ENCODE results near the gene FREM1.

The FREM1 gene

GRCh38 chr9:14869671-14870070, 40.6 kb downstream of the FREM1 start:
- no peak for DNase-seq

- no peak for DNase-seq
Measured at GRCh38 chr9:14868772-14869583, 41.2 kb downstream of the FREM1 start.

GRCh38 chr9:14868418-14868771, 41.8 kb downstream of the FREM1 start:
- no peak for DNase-seq

- no peak for DNase-seq
Measured at GRCh38 chr9:14866200-14866749, 44.0 kb downstream of the FREM1 start.

GRCh38 chr9:14864309-14864708, 45.9 kb downstream of the FREM1 start:
- DNase-seq = no peak

- no peak for DNase-seq
Measured at GRCh38 chr9:14863402-14863801, 46.8 kb downstream of the FREM1 start.

- DNase-seq = no peak
Measured at GRCh38 chr9:14857449-14858305, 52.6 kb downstream of the FREM1 start.

GRCh38 chr9:14849851-14850250, 60.4 kb downstream of the FREM1 start:
- no peak for DNase-seq

GRCh38 chr9:14849296-14849695, 60.9 kb downstream of the FREM1 start:
- DNase-seq = no peak

- DNase-seq = peak; percentile 70
Measured at GRCh38 chr9:14846871-14847311, 63.3 kb downstream of the FREM1 start.

GRCh38 chr9:14843163-14843562, 67.1 kb downstream of the FREM1 start:
- DNase-seq = no peak

- DNase-seq = no peak
Measured at GRCh38 chr9:14842269-14842668, 68.0 kb downstream of the FREM1 start.

GRCh38 chr9:14838701-14839100, 71.5 kb downstream of the FREM1 start:
- no peak for DNase-seq

GRCh38 chr9:14836885-14837284, 73.3 kb downstream of the FREM1 start:
- no peak for DNase-seq

GRCh38 chr9:14831661-14832060, 78.6 kb downstream of the FREM1 start:
- DNase-seq = no peak

GRCh38 chr9:14831074-14831473, 79.2 kb downstream of the FREM1 start:
- DNase-seq = no peak

- no peak for DNase-seq
Measured at GRCh38 chr9:14830057-14830456, 80.2 kb downstream of the FREM1 start.

GRCh38 chr9:14829204-14829603, 81.0 kb downstream of the FREM1 start:
- DNase-seq = no peak

- no peak for DNase-seq
Measured at GRCh38 chr9:14827805-14828204, 82.4 kb downstream of the FREM1 start.

GRCh38 chr9:14824481-14824880, 85.7 kb downstream of the FREM1 start:
- no peak for DNase-seq

GRCh38 chr9:14823800-14824199, 86.4 kb downstream of the FREM1 start:
- DNase-seq = no peak

GRCh38 chr9:14822666-14823065, 87.6 kb downstream of the FREM1 start:
- no peak for DNase-seq

- DNase-seq = no peak
Measured at GRCh38 chr9:14819183-14819582, 91.0 kb downstream of the FREM1 start.

GRCh38 chr9:14814249-14814628, 96.0 kb downstream of the FREM1 start:
- DNase-seq = no peak

All from NCI-H1436 (cell line).